Spleen (tissue), 11 donors: ENCODE data around the gene ERI3. TPM values are rescaled to one million over a fixed set of nuclear protein-coding genes. Genes with fewer than 3 reads are reported as not detected.

ENCODE experiments used
- DNase-seq: peaks from one replicate; pipeline ENCODE4 v3.0.0-alpha.2; 2020
- H3K27ac ChIP-seq, 8 donors: fragments of 200-600 bp; sonication (generic) in 7 of 8; 1 replicate in 4 of 8; 2 replicates in 4 of 8; pipeline versions ENCODE4 v1.5.0 to v1.8.0; 2016 to 2021; ENCODE audit warnings: inconsistent platforms in 4 of 8, mild to moderate bottlenecking in 4 of 8, moderate library complexity in 1 of 8
- H3K27me3 ChIP-seq, 7 donors: fragments of 200-600 bp; sonication (generic) in 6 of 7; replicated peaks in 1 of 7; 1 replicate in 4 of 7; 2 replicates in 3 of 7; pipeline versions ENCODE4 v1.5.0 to v1.8.0; 2016 to 2021; ENCODE audit warnings: inconsistent platforms in 3 of 7, mild to moderate bottlenecking in 1 of 7
- H3K36me3 ChIP-seq, 6 donors: fragments of 200-600 bp; sonication (generic) in 5 of 6; 1 replicate in 4 of 6; 2 replicates in 2 of 6; pipeline versions ENCODE4 v1.5.0 to v1.8.0; 2016 to 2021; ENCODE audit warnings: inconsistent platforms in 2 of 6
- H3K4me1 ChIP-seq, 6 donors: fragments of 200-600 bp; sonication (generic) in 5 of 6; 1 replicate in 3 of 6; 2 replicates in 3 of 6; pipeline versions ENCODE4 v1.5.0 to v1.8.0; 2016 to 2021; ENCODE audit warnings: inconsistent platforms in 3 of 6
- H3K4me3 ChIP-seq, 8 donors: fragments of 200-600 bp; sonication (generic) in 7 of 8; 1 replicate in 4 of 8; 2 replicates in 4 of 8; pipeline versions ENCODE4 v1.5.0 to v1.8.0; 2016 to 2021; ENCODE audit warnings: inconsistent platforms in 4 of 8, mild to moderate bottlenecking in 4 of 8, moderate library complexity in 2 of 8
- H3K9me3 ChIP-seq, 8 donors: fragments of 200-600 bp; sonication (generic) in 7 of 8; 1 replicate in 4 of 8; 2 replicates in 4 of 8; pipeline versions ENCODE4 v1.5.0 to v1.8.0; 2016 to 2021; ENCODE audit warnings: inconsistent platforms in 4 of 8
- CTCF ChIP-seq, 11 experiments: fragments of 200-600 bp in 7 of 11; fragments of 450-650 bp in 4 of 11; sonication (generic) in 4 of 11; IDR thresholded peaks in 8 of 11; conservative IDR thresholded peaks in 3 of 11; 1 replicate in 7 of 11; 2 replicates in 4 of 11; pipeline versions ENCODE4 v1.4.0 to v1.8.0; 2016 to 2021; ENCODE audit warnings: antibody characterized with exemption in 11 of 11, inconsistent platforms in 4 of 11, mild to moderate bottlenecking in 1 of 11
- POLR2A ChIP-seq, 3 donors: fragments of 450-650 bp; IDR thresholded peaks; one replicate each; pipeline ENCODE4 v1.5.1; 2017; ENCODE audit warnings: antibody characterized with exemption in 3 of 3, mild to moderate bottlenecking in 1 of 3
- POLR2AphosphoS5 ChIP-seq, 3 donors: sonication (generic); formaldehyde crosslinking; IDR thresholded peaks; one replicate each; pipeline ENCODE4 v1.5.1; 2017; ENCODE audit warnings: antibody characterized with exemption in 3 of 3
- WGBS, 5 donors: extraction: QIAGEN DNeasy Blood & Tissue Kit in 3 of 5; methylation state at CpG; one replicate each; pipeline versions ENCODE4 v1.1.5 to v1.1.7; 2013 to 2018; 5-methylcytosine and 5-hydroxymethylcytosine counted together
- intact Hi-C: fragments of 100-400 bp; cut with DNase I; formaldehyde crosslinking; loops from one replicate; pipeline ENCODE4 v1.15.0; 2023; ENCODE audit warnings: low total_unique reads
- polyA plus RNA-seq, 3 donors: library from polyadenylated mRNA; stranded (reverse); fragments of 200-250 nt; gene quantifications; one replicate each; pipeline ENCODE4 v1.2.1, GENCODE V29; 2013
- total RNA-seq, 7 donors: library from RNA; depleted of rRNA in 3 of 7; stranded (reverse); fragments of >200 nt in 3 of 7; fragmentation: NEBNext Ultra II Directional in 4 of 7; extraction: Animal tissue kit (Norgen Biotek cat#: 25700) in 4 of 7; gene quantifications; one replicate each; pipeline versions ENCODE4 v1.1.0 to v1.2.1, GENCODE V29; 2016 to 2021
- donor health status: healthy with polysubstance abuse.
- donor health status: DM: no; HTN: no; CAD: no; lungs with moderate emphysema.
- donor health status: DM: no; HTN: no; CAD: no.
- donor health status: Bipolar disorder and iron deficiency.
- donor health status: healthy.
- donor health status: DM: no; HTN: no; CAD: no.
- donor health status: DM: yes; HTN: yes; CAD: no.

Gene ERI3
- total and polyA plus RNA-seq, 10 donors = 20.1 to 41.1 (median 27.3) TPM

DNA sequence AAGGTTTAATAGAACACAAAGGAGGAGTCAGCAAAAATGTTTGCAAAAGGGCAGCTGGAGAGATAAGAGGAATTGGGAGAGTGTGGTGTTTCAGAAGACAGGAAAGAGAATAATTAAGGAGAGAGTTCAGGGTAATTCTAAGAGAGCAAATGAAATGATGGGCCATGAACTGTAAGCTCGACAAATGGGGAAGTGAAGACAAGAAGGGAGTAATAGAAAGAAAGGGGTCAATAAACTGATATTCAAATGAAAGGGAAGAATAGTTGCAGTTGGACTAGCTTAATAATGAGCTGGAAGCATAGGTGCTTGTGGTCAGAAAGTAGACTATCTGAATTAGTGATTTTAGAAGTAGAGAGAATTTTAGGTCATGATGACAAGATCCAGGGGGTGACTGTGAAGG lies 34.4 kb upstream of the ERI3 start:
- Histone ChIP-seq H3K4me1 (no peaks in the 10 kb centered on the region), H3K4me3 (no peak overlapping the region), H3K9me3 (no peaks in the 10 kb centered on the region), H3K27ac (no peak overlapping the region), H3K27me3 (peaks cover 0 to 53% (median 9%) of the 10 kb centered on the region in 7 donors), H3K36me3 (no peaks in the 10 kb centered on the region)
- TF ChIP-seq POLR2AphosphoS5 (IDR thresholded peaks at IDR 0.05) (no peak), CTCF (IDR thresholded peaks at IDR 0.05 in 8 of 11, conservative IDR thresholded peaks at IDR 0.05 in 3 of 11) (no peak), POLR2A (IDR thresholded peaks at IDR 0.05) (no peak)
- no peak for DNase-seq
- intact Hi-C loops = loop anchor here (10.0 kb wide), 1 partner anchor 265 kb away; no protein-coding TSS in a partner anchor
- WGBS, 5 donors = 21 to 32% (median 23%) methylated on average over 1 of the region's 1 CpG

DNA sequence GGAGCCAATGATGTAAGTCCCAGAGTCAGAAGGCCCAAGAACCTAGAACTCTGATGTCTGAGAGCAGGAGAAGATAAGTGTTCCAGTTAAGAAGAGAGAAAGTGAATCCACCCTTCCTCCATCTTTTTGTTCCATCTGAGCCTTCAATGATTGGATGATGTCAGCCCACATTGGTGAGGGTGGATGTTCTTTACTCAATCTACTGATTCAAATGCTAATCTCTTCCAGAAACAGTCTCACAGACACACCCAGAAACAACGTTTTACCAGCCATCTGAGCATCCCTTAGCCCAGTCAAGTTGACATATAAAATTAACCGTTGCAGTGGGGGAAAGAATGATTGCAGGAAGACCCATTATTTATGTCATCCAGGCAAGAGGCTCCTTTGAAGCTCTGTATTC lies 33.5 kb upstream of the ERI3 start:
- Histone ChIP-seq H3K27me3 (peaks cover 0 to 45% (median 3%) of the 10 kb centered on the region in 7 donors), H3K36me3 (no peaks in the 10 kb centered on the region), H3K9me3 (no peaks in the 10 kb centered on the region), H3K4me3 (no peak overlapping the region), H3K4me1 (no peaks in the 10 kb centered on the region), H3K27ac (no peak overlapping the region)
- intact Hi-C loops = loop anchor here (10.0 kb wide), 1 partner anchor 266 kb away; no protein-coding TSS in a partner anchor
- WGBS, 5 donors = 56 to 80% (median 71%) methylated on average over 2 of the region's 2 CpGs
- TF ChIP-seq POLR2A (IDR thresholded peaks at IDR 0.05) = no peak
- TF ChIP-seq CTCF (IDR thresholded peaks at IDR 0.05 in 8 of 11, conservative IDR thresholded peaks at IDR 0.05 in 3 of 11) = no peak
- no peak for TF ChIP-seq POLR2AphosphoS5 (IDR thresholded peaks at IDR 0.05)
- DNase-seq = no peak

- TF ChIP-seq POLR2A (IDR thresholded peaks at IDR 0.05) (no peak), CTCF (IDR thresholded peaks at IDR 0.05 in 8 of 11, conservative IDR thresholded peaks at IDR 0.05 in 3 of 11) (no peak), POLR2AphosphoS5 (IDR thresholded peaks at IDR 0.05) (no peak)
- H3K4me1 ChIP-seq = no peaks in the 10 kb centered on the region
- H3K36me3 ChIP-seq = no peaks in the 10 kb centered on the region
- intact Hi-C loops = loop anchor here (10.0 kb wide), 1 partner anchor 274 kb away; no protein-coding TSS in a partner anchor
- peaks cover 0 to 4% (median 0%) of the 10 kb centered on the region in 7 donors for H3K27me3 ChIP-seq
- DNase-seq = no peak
- 54 to 69% (median 66%) methylated on average over 2 to 3 of the region's 3 CpGs for WGBS, 5 donors
- no peak overlapping the region for H3K4me3 ChIP-seq
- no peak overlapping the region for H3K27ac ChIP-seq
- H3K9me3 ChIP-seq = no peaks in the 10 kb centered on the region
These were observed 25.7 kb upstream of the ERI3 start for GRCh38 chr1:44380666-44381177.

GRCh38 chr1:44377925-44378784 lies 23.1 kb upstream of the ERI3 start:
- WGBS, 5 donors = 57 to 61% (median 60%) methylated on average over 12 of the region's 12 CpGs
- H3K27ac ChIP-seq = no peak overlapping the region
- no peaks in the 10 kb centered on the region for H3K4me1 ChIP-seq
- TF ChIP-seq CTCF (IDR thresholded peaks at IDR 0.05 in 8 of 11, conservative IDR thresholded peaks at IDR 0.05 in 3 of 11) (peak in 10 of 11 experiments; percentile 42 to 79 (median 66)), POLR2A (IDR thresholded peaks at IDR 0.05) (no peak), POLR2AphosphoS5 (IDR thresholded peaks at IDR 0.05) (no peak)
- H3K9me3 ChIP-seq = no peaks in the 10 kb centered on the region
- peaks cover 0 to 4% (median 0%) of the 10 kb centered on the region in 7 donors for H3K27me3 ChIP-seq
- intact Hi-C loops = loop anchor here (5.0 kb wide), 1 partner anchor 219 kb away; no protein-coding TSS in a partner anchor
- no peak overlapping the region for H3K4me3 ChIP-seq
- no peaks in the 10 kb centered on the region for H3K36me3 ChIP-seq
- no peak for DNase-seq
